GM23338 (cell line): Measurements from ENCODE around the gene DDR2. TPM values are rescaled to one million over a fixed set of nuclear protein-coding genes. Genes with fewer than 3 reads are reported as not detected.

Source experiments
- ATAC-seq: fragments of 200-7000 bp; cut with Tn5 transposase; 3 replicates; pipeline ENCODE4 v1.9.1; 2020
- DNase-seq: peaks from one replicate; pipeline ENCODE4 v3.0.0-alpha.2; 2015; ENCODE audit warnings: low spot score
- H2AFZ ChIP-seq: fragments of 200-600 bp; sonication (generic); 2 replicates; pipeline ENCODE4 v1.8.0; 2016; ENCODE audit warnings: antibody characterized with exemption, mild to moderate bottlenecking, moderate library complexity
- H3F3A ChIP-seq: fragments of 200-600 bp; sonication (generic); replicated peaks from 2 replicates; pipeline ENCODE4 v1.8.0; 2017; ENCODE audit warnings: antibody characterized with exemption, mixed run types, low read depth
- H3K27ac ChIP-seq: fragments of 200-600 bp; sonication (generic); 2 replicates; pipeline ENCODE4 v1.6.1; 2016; ENCODE audit warnings: low read depth
- H3K27me3 ChIP-seq: fragments of 200-600 bp; sonication (generic); 2 replicates; pipeline ENCODE4 v1.8.0; 2016; ENCODE audit warnings: mild to moderate bottlenecking, mixed run types, moderate library complexity; ENCODE audit not compliant: insufficient read depth
- H3K36me3 ChIP-seq: fragments of 200-600 bp; sonication (generic); 2 replicates; pipeline ENCODE4 v1.8.0; 2016; ENCODE audit warnings: mild to moderate bottlenecking; ENCODE audit not compliant: insufficient read depth
- H3K4me1 ChIP-seq: fragments of 200-600 bp; sonication (generic); 2 replicates; pipeline ENCODE4 v1.8.0; 2016; ENCODE audit warnings: mild to moderate bottlenecking, moderate library complexity; ENCODE audit not compliant: insufficient read depth
- H3K4me2 ChIP-seq: fragments of 200-600 bp; sonication (generic); 2 replicates; pipeline ENCODE4 v1.7.1; 2017; ENCODE audit warnings: mixed run types
- H3K4me3 ChIP-seq: fragments of 200-600 bp; sonication (generic); 2 replicates; pipeline ENCODE4 v1.6.1; 2016; ENCODE audit warnings: mixed run types
- H3K79me2 ChIP-seq: fragments of 200-600 bp; sonication (generic); replicated peaks from 2 replicates; pipeline ENCODE4 v1.8.0; 2017; ENCODE audit warnings: mild to moderate bottlenecking; ENCODE audit not compliant: insufficient read depth
- H3K9me2 ChIP-seq: fragments of 200-600 bp; sonication (generic); 2 replicates; pipeline ENCODE4 v1.8.0; 2017; ENCODE audit not compliant: insufficient read depth
- H4K20me1 ChIP-seq: fragments of 200-600 bp; sonication (generic); replicated peaks from 2 replicates; pipeline ENCODE4 v1.8.0; 2017; ENCODE audit warnings: mild to moderate bottlenecking; ENCODE audit not compliant: insufficient read depth
- H3K27ac Mint-ChIP-seq: 2 replicates; pipeline ENCODE4 v1.8.0; 2020; ENCODE audit warnings: inconsistent platforms, mild to moderate bottlenecking, moderate library complexity, mixed read lengths
- H3K27me3 Mint-ChIP-seq: 3 replicates; pipeline ENCODE4 v1.8.0; 2022; ENCODE audit warnings: low read depth, mild to moderate bottlenecking, moderate library complexity, mixed read lengths, inconsistent platforms; ENCODE audit not compliant: insufficient read depth, poor library complexity
- H3K36me3 Mint-ChIP-seq: 3 replicates; pipeline ENCODE4 v1.8.0; 2021; ENCODE audit warnings: low read depth, mild to moderate bottlenecking, inconsistent platforms, moderate library complexity, mixed read lengths
- H3K4me1 Mint-ChIP-seq: 3 replicates; pipeline ENCODE4 v1.8.0; 2020; ENCODE audit warnings: mild to moderate bottlenecking, inconsistent platforms, mixed read lengths
- H3K4me3 Mint-ChIP-seq: 3 replicates; pipeline ENCODE4 v1.8.0; 2021; ENCODE audit warnings: moderate library complexity, mild to moderate bottlenecking, inconsistent platforms, mixed read lengths
- H3K9me3 Mint-ChIP-seq: 3 replicates; pipeline ENCODE4 v1.8.0; 2020; ENCODE audit warnings: moderate library complexity, mild to moderate bottlenecking, inconsistent platforms, mixed read lengths
- CREB1 ChIP-seq: fragments of 250-450 bp; sonication (Bioruptor Pico); IDR thresholded peaks from 2 replicates; pipeline ENCODE4 v1.5.0; 2020; ENCODE audit warnings: low read depth, mild to moderate bottlenecking, moderate library complexity
- CTCF ChIP-seq, 2 experiments: fragments of 200-600 bp in 1 of 2; sonication (generic) in 1 of 2; conservative IDR thresholded peaks; 2 replicates each; pipeline versions ENCODE4 v1.5.1 to v1.6.1; 2016 to 2017; ENCODE audit warnings: antibody characterized with exemption in 2 of 2, low read depth in 2 of 2, mild to moderate bottlenecking in 2 of 2, moderate library complexity in 1 of 2
- EZH2 ChIP-seq: fragments of 200-600 bp; sonication (generic); IDR thresholded peaks from one replicate; pipeline ENCODE4 v1.8.0; 2017; ENCODE audit warnings: antibody characterized with exemption, mild to moderate bottlenecking, low read depth; ENCODE audit not compliant: unreplicated experiment
- EZH2phosphoT487 ChIP-seq: fragments of 200-600 bp; sonication (generic); IDR thresholded peaks from one replicate; pipeline ENCODE4 v1.8.1; 2018; ENCODE audit warnings: antibody characterized with exemption; ENCODE audit not compliant: unreplicated experiment
- JUNB ChIP-seq: IDR thresholded peaks from one replicate; pipeline ENCODE4 v1.6.1; 2016; ENCODE audit warnings: antibody characterized with exemption; ENCODE audit not compliant: unreplicated experiment
- NANOG ChIP-seq: IDR thresholded peaks from 2 replicates; pipeline ENCODE4 v1.6.1; 2016; ENCODE audit warnings: antibody characterized with exemption, borderline replicate concordance
- POLR2AphosphoS5 ChIP-seq: IDR thresholded peaks from 2 replicates; pipeline ENCODE4 v1.6.1; 2016; ENCODE audit warnings: antibody characterized with exemption, low read depth
- STAT1 ChIP-seq: IDR thresholded peaks from one replicate; pipeline ENCODE4 v1.6.1; 2016; ENCODE audit warnings: antibody characterized with exemption; ENCODE audit not compliant: unreplicated experiment
- ZNF114 ChIP-seq: fragments of 250-450 bp; sonication (Bioruptor Pico); IDR thresholded peaks from 2 replicates; pipeline ENCODE4 v1.5.0; 2020; ENCODE audit warnings: mild to moderate bottlenecking, moderate library complexity
- polyA plus RNA-seq: library from polyadenylated mRNA; unstranded; fragments of >200 nt; fragmentation: Nextera tagmentation; extraction: Ambion mirVana; gene quantifications from 2 replicates; pipeline ENCODE4 v1.2.1, GENCODE V29; 2016
- total RNA-seq: library from RNA; depleted of rRNA; stranded (reverse); fragments of >200 nt; shearing (Covaris generic); gene quantifications from 2 replicates; pipeline ENCODE4 v1.2.3, GENCODE V29; 2014
- TF ChIP-seq, protein P1 (sequence below): fragments of 250-450 bp; sonication (Bioruptor Pico); IDR thresholded peaks from 2 replicates; pipeline ENCODE4 v1.5.0; 2020; ENCODE audit warnings: mild to moderate bottlenecking, moderate library complexity

DDR2 gene
- total and polyA plus RNA-seq, 2 experiments from 2014 or later: 0.66 to 1.8 TPM

- TF ChIP-seq ZNF114 (CRISPR knock-in tag): no peak
- no peak for TF ChIP-seq CREB1 (CRISPR knock-in tag)
- TF ChIP-seq CTCF (conservative IDR thresholded peaks at IDR 0.05; ENCODE audit: low read depth in 2 of 2): no peak
Observed at GRCh38 chr1:162654915-162655620, 22.8 kb downstream of the DDR2 start (continued).

GRCh38 chr1:162656266-162656665 lies 24.0 kb downstream of the DDR2 start:
- no peaks in the 10 kb centered on the region for H3K4me1 ChIP-seq
- H2AFZ ChIP-seq: no peak overlapping the region
- no peaks in the 10 kb centered on the region for H3F3A ChIP-seq
- no peaks in the 10 kb centered on the region; the same call in 1 of the 2 replicates for H4K20me1 ChIP-seq
- Mint-ChIP-seq H3K4me1 (no peaks in the 10 kb centered on the region; the same call in 2 of the 3 replicates), H3K36me3 (no peaks in the 10 kb centered on the region), H3K4me3 (no peak overlapping the region), H3K27me3 (peaks cover 2% of the 10 kb centered on the region), H3K9me3 (no peaks in the 10 kb centered on the region), H3K27ac (no peak overlapping the region)
- H3K79me2 ChIP-seq: no peaks in the 10 kb centered on the region
- H3K27ac ChIP-seq: no peak overlapping the region
- H3K4me2 ChIP-seq: no peak overlapping the region
- no peaks in the 10 kb centered on the region for H3K27me3 ChIP-seq
- H3K9me2 ChIP-seq: no peaks in the 10 kb centered on the region
- no peak overlapping the region for H3K4me3 ChIP-seq
- no peaks in the 10 kb centered on the region for H3K36me3 ChIP-seq
- DNase-seq (no peak), ATAC-seq (no peak)
- TF ChIP-seq ZNF114 (CRISPR knock-in tag) (no peak), CTCF (conservative IDR thresholded peaks at IDR 0.05; ENCODE audit: low read depth in 2 of 2) (no peak), CREB1 (CRISPR knock-in tag) (no peak), EZH2phosphoT487 (no peak), JUNB (no peak), EZH2 (no peak), NANOG (no peak), POLR2AphosphoS5 (no peak), STAT1 (no peak)
- TF ChIP-seq, protein P1, sequence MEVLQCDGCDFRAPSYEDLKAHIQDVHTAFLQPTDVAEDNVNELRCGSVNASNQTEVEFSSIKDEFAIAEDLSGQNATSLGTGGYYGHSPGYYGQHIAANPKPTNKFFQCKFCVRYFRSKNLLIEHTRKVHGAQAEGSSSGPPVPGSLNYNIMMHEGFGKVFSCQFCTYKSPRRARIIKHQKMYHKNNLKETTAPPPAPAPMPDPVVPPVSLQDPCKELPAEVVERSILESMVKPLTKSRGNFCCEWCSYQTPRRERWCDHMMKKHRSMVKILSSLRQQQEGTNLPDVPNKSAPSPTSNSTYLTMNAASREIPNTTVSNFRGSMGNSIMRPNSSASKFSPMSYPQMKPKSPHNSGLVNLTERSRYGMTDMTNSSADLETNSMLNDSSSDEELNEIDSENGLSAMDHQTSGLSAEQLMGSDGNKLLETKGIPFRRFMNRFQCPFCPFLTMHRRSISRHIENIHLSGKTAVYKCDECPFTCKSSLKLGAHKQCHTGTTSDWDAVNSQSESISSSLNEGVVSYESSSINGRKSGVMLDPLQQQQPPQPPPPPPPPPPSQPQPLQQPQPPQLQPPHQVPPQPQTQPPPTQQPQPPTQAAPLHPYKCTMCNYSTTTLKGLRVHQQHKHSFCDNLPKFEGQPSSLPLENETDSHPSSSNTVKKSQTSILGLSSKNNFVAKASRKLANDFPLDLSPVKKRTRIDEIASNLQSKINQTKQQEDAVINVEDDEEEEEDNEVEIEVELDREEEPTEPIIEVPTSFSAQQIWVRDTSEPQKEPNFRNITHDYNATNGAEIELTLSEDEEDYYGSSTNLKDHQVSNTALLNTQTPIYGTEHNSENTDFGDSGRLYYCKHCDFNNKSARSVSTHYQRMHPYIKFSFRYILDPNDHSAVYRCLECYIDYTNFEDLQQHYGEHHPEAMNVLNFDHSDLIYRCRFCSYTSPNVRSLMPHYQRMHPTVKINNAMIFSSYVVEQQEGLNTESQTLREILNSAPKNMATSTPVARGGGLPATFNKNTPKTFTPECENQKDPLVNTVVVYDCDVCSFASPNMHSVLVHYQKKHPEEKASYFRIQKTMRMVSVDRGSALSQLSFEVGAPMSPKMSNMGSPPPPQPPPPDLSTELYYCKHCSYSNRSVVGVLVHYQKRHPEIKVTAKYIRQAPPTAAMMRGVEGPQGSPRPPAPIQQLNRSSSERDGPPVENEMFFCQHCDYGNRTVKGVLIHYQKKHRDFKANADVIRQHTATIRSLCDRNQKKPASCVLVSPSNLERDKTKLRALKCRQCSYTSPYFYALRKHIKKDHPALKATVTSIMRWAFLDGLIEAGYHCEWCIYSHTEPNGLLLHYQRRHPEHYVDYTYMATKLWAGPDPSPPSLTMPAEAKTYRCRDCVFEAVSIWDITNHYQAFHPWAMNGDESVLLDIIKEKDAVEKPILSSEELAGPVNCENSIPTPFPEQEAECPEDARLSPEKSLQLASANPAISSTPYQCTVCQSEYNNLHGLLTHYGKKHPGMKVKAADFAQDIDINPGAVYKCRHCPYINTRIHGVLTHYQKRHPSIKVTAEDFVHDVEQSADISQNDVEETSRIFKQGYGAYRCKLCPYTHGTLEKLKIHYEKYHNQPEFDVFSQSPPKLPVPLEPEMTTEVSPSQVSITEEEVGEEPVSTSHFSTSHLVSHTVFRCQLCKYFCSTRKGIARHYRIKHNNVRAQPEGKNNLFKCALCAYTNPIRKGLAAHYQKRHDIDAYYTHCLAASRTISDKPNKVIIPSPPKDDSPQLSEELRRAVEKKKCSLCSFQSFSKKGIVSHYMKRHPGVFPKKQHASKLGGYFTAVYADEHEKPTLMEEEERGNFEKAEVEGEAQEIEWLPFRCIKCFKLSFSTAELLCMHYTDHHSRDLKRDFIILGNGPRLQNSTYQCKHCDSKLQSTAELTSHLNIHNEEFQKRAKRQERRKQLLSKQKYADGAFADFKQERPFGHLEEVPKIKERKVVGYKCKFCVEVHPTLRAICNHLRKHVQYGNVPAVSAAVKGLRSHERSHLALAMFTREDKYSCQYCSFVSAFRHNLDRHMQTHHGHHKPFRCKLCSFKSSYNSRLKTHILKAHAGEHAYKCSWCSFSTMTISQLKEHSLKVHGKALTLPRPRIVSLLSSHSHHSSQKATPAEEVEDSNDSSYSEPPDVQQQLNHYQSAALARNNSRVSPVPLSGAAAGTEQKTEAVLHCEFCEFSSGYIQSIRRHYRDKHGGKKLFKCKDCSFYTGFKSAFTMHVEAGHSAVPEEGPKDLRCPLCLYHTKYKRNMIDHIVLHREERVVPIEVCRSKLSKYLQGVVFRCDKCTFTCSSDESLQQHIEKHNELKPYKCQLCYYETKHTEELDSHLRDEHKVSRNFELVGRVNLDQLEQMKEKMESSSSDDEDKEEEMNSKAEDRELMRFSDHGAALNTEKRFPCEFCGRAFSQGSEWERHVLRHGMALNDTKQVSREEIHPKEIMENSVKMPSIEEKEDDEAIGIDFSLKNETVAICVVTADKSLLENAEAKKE (CRISPR knock-in tag): no peak
